GM03348 (cell line): ENCODE measurements around the gene DEFB115.
"Not testable (repeated sequence)": the region's sequence is repeated elsewhere in the genome, so short reads cannot be mapped to it uniquely, and the experiment has no call there.

Experiments
- DNase-seq: peaks from one replicate; pipeline ENCODE4 v3.0.0; 2012; ENCODE audit warnings: low spot score

Gene DEFB115, protein sequence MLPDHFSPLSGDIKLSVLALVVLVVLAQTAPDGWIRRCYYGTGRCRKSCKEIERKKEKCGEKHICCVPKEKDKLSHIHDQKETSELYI

GRCh38 chr20:31257364-31257763 is at the start of gene DEFB115:
Gene DEFB115 (plus strand): TSS chr20:31257664. CDS start chr20:31257664, 0 bp downstream.
- no peak for DNase-seq

GRCh38 chr20:31236953-31237352 is 20.5 kb upstream of the DEFB115 start:
- no peak for DNase-seq

- no peak for DNase-seq
Measured at GRCh38 chr20:31237763-31238162, 19.7 kb upstream of the DEFB115 start.

DNA sequence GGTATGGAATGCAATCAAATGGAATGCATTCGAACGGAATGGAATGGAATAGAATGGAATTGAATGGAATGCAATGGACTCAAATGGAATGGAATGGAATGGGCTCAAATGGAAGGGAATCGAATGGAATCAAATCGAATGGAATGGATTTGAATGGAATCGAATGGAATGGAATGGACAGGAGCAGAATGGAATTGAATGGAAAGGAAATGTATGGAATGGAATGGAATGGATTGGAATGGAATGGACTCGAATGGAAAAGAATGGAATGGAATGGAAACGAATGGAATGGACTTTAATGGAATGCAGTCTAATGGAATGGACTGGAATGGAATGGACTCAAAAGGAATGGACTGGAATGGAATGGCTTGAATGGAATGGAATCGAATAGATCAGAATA is 18.3 kb upstream of the DEFB115 start:
- no peak for DNase-seq

- DNase-seq: no peak
Measured at GRCh38 chr20:31256959-31257358, 505 bp upstream of the DEFB115 start.

- no peak for DNase-seq
Measured at GRCh38 chr20:31260326-31260932, 3.0 kb downstream of the DEFB115 start.

DNA sequence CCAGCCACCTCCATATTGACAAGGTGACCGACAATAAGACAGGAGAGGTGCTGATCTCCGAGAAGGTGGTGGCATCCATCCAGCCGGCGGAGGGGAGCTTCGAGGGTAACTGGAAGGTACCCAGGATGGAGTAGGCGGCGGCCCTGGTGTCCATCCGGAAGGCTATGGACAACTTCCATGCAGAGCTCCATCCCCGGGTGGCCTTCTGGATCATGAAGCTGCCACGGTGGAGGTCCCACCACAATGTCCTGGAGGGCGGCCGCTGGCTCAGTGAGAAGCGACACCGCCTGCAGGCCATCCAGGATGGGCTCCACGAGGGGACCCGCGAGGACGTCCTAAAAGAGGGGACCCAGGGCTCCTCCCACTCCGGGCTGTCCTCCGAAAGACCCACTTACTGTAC is 17.0 kb downstream of the DEFB115 start:
- no peak for DNase-seq

GRCh38 chr20:31278178-31278577 is 20.7 kb downstream of the DEFB115 start:
- DNase-seq: no peak

GRCh38 chr20:31284964-31285363 is 27.5 kb downstream of the DEFB115 start:
- not testable (repeated sequence) for DNase-seq

GRCh38 chr20:31308535-31309162 is 51.2 kb downstream of the DEFB115 start, which contains the start of gene DEFB116:
Gene DEFB116 (minus strand): TSS chr20:31308585. CDS start chr20:31308585, 0 bp downstream.
- DNase-seq: no peak
